ENCODE results near the gene CWC22. TPM values are rescaled to one million over a fixed set of nuclear protein-coding genes. Genes with fewer than 3 reads are reported as not detected.

The CWC22 gene
- polyA plus RNA-seq, 1 donor from 2014 or later = 16.0 TPM

DNA sequence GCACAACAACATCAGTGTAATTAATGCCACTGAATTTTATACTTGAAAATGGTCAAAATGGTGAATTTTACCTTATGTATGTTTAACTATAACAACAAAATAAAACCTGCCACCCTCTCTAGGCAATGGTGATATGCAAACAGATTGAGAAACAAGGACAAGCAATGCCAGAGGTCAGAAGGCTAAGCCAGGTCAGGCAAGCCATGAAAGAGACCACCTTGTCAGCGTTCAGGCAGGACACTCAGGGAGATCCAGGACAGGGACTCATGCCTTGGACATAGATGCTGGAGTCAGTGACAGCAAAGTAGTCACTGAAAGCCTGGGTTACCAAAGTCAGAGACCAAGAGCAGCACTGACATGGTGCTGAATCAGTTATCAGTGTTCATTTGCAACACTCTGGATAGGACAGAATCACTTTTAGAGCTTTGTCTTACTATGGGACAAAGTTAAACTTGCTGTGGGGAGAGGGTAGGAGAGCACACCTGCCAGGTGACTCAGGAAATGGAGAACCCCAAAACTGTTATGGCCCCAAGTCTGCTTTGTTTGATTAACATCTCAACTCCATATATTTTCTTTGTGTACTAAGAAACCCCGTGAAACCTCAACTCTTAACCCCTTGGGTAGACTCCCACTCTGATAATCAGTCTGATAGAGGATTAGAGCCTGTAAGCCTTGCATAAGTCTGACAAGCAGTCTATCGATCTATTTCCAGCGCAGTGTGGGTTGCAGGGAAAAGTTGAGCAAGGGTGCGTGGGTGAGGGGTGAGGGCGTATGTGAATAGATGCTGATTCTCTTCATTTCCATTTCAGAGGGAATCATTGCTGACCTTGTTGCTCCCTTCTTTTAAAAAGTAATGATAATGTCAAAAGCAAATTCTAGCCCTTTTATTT is 97.0 kb downstream of the CWC22 start:
- H3F3A ChIP-seq (ENCODE audit: insufficient read depth, low read length, poor library complexity, severe bottlenecking) = no peaks in the 10 kb centered on the region
- no peaks in the 10 kb centered on the region for H3K9me3 ChIP-seq (ENCODE audit: low read length)
- no peaks in the 10 kb centered on the region for H3K79me2 ChIP-seq (replicated peaks; ENCODE audit: insufficient read depth, low read length)
- no peak overlapping the region for H3K9ac ChIP-seq (ENCODE audit: low read length)
- no peaks in the 10 kb centered on the region for H3K36me3 ChIP-seq (ENCODE audit: insufficient read depth, low read length)
- H2AFZ ChIP-seq (ENCODE audit: low read depth, low read length) = no peak overlapping the region
- H4K20me1 ChIP-seq (ENCODE audit: insufficient read depth) = no peaks in the 10 kb centered on the region
- H3K27me3 ChIP-seq (ENCODE audit: insufficient read depth, low read depth, low read length) = no peaks in the 10 kb centered on the region
- H3K27ac ChIP-seq (ENCODE audit: low read length) = no peak overlapping the region
- H3K9me2 ChIP-seq (ENCODE audit: insufficient read depth, low read length) = no peaks in the 10 kb centered on the region
- TF ChIP-seq, protein P1, sequence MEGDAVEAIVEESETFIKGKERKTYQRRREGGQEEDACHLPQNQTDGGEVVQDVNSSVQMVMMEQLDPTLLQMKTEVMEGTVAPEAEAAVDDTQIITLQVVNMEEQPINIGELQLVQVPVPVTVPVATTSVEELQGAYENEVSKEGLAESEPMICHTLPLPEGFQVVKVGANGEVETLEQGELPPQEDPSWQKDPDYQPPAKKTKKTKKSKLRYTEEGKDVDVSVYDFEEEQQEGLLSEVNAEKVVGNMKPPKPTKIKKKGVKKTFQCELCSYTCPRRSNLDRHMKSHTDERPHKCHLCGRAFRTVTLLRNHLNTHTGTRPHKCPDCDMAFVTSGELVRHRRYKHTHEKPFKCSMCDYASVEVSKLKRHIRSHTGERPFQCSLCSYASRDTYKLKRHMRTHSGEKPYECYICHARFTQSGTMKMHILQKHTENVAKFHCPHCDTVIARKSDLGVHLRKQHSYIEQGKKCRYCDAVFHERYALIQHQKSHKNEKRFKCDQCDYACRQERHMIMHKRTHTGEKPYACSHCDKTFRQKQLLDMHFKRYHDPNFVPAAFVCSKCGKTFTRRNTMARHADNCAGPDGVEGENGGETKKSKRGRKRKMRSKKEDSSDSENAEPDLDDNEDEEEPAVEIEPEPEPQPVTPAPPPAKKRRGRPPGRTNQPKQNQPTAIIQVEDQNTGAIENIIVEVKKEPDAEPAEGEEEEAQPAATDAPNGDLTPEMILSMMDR (IDR thresholded peaks at IDR 0.05; ENCODE audit: poor library complexity, severe bottlenecking) = no peak
- TF ChIP-seq, protein P2, sequence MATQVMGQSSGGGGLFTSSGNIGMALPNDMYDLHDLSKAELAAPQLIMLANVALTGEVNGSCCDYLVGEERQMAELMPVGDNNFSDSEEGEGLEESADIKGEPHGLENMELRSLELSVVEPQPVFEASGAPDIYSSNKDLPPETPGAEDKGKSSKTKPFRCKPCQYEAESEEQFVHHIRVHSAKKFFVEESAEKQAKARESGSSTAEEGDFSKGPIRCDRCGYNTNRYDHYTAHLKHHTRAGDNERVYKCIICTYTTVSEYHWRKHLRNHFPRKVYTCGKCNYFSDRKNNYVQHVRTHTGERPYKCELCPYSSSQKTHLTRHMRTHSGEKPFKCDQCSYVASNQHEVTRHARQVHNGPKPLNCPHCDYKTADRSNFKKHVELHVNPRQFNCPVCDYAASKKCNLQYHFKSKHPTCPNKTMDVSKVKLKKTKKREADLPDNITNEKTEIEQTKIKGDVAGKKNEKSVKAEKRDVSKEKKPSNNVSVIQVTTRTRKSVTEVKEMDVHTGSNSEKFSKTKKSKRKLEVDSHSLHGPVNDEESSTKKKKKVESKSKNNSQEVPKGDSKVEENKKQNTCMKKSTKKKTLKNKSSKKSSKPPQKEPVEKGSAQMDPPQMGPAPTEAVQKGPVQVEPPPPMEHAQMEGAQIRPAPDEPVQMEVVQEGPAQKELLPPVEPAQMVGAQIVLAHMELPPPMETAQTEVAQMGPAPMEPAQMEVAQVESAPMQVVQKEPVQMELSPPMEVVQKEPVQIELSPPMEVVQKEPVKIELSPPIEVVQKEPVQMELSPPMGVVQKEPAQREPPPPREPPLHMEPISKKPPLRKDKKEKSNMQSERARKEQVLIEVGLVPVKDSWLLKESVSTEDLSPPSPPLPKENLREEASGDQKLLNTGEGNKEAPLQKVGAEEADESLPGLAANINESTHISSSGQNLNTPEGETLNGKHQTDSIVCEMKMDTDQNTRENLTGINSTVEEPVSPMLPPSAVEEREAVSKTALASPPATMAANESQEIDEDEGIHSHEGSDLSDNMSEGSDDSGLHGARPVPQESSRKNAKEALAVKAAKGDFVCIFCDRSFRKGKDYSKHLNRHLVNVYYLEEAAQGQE (IDR thresholded peaks at IDR 0.05; ENCODE audit: borderline replicate concordance) = no peak
- TF ChIP-seq EZH2 (IDR thresholded peaks at IDR 0.05; ENCODE audit: borderline replicate concordance, insufficient read depth, low read length, poor library complexity, severe bottlenecking) = no peak
- no peak for TF ChIP-seq RAD21 (conservative IDR thresholded peaks at IDR 0.05)
- no peak for TF ChIP-seq POLR2AphosphoS5 (IDR thresholded peaks at IDR 0.05)
- no peak for TF ChIP-seq TAF1 (IDR thresholded peaks at IDR 0.05; ENCODE audit: low read depth)
- no peak for TF ChIP-seq MXI1 (conservative IDR thresholded peaks at IDR 0.05; ENCODE audit: poor library complexity, severe bottlenecking)
- TF ChIP-seq SMC3 (conservative IDR thresholded peaks at IDR 0.05; ENCODE audit: poor library complexity) = no peak
- TF ChIP-seq EP300 (conservative IDR thresholded peaks at IDR 0.05; ENCODE audit: poor library complexity, severe bottlenecking) = no peak
- no peak overlapping the region for H3K4me3 ChIP-seq (ENCODE audit: low read length)
- no peak overlapping the region for H3K4me2 ChIP-seq (ENCODE audit: low read length)

DNA sequence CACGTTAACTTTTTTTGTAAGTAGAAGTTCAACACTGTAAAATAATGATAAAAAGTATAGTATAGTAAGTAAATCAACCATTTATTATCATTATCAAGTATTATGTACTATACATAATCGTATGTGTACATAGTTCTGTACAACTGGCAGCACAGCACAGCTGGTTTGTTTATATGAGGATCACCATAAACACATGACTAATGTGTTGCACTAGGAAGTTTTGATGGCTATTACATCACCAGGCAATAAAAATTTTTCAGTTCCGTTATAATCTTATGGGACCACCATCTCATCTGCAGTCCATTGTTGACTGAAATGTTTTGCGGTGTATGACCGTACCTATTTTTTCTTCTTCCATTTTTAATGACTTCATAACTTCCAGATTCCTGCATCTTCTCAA is 106.4 kb downstream of the CWC22 start:
- Histone ChIP-seq H3K9me3 (ENCODE audit: low read length) (peaks cover 7% of the 10 kb centered on the region), H3K27ac (ENCODE audit: low read length) (no peak overlapping the region), H3K4me2 (ENCODE audit: low read length) (no peak overlapping the region), H3K4me3 (ENCODE audit: low read length) (no peak overlapping the region), H3K36me3 (ENCODE audit: insufficient read depth, low read length) (no peaks in the 10 kb centered on the region), H3K27me3 (ENCODE audit: insufficient read depth, low read depth, low read length) (no peaks in the 10 kb centered on the region), H3K79me2 (replicated peaks; ENCODE audit: insufficient read depth, low read length) (no peaks in the 10 kb centered on the region), H4K20me1 (ENCODE audit: insufficient read depth) (no peaks in the 10 kb centered on the region), H3F3A (ENCODE audit: insufficient read depth, low read length, poor library complexity, severe bottlenecking) (no peaks in the 10 kb centered on the region), H3K9me2 (ENCODE audit: insufficient read depth, low read length) (no peaks in the 10 kb centered on the region), H2AFZ (ENCODE audit: low read depth, low read length) (no peak overlapping the region), H3K9ac (ENCODE audit: low read length) (no peak overlapping the region)
- TF ChIP-seq SMC3 (conservative IDR thresholded peaks at IDR 0.05; ENCODE audit: poor library complexity) = no peak
- TF ChIP-seq, protein P2 (IDR thresholded peaks at IDR 0.05; ENCODE audit: borderline replicate concordance) = no peak
- TF ChIP-seq EP300 (conservative IDR thresholded peaks at IDR 0.05; ENCODE audit: poor library complexity, severe bottlenecking) = no peak

Measured in neural cell (in vitro differentiated cells).